Measurements from ENCODE around the gene PTH2R.

DNA sequence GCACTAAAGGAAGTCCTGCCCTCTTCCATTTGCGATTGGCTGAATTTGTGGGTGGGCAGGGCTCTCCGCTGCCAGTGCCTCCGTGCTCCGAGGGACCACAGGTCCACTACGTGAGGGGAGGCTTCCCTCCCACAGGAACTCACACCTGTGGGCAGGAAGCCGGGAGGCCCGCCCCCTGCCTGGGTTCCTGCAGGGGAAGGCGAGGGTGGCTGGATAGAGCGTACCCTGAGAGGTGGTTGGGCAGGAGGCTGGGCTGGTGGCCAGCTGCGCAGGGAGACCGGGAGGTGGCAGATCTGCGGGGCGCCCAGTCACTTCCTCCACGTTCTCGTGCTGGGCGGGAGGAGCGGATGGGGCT lies 47.0 kb upstream of the PTH2R start:
- TF ChIP-seq CSDC2 (CRISPR knock-in tag; IDR thresholded peaks at IDR 0.05) (no peak), RARB (CRISPR knock-in tag; IDR thresholded peaks at IDR 0.05) (no peak), ESRRG (CRISPR knock-in tag; IDR thresholded peaks at IDR 0.05) (no peak), ZFP3 (CRISPR knock-in tag; IDR thresholded peaks at IDR 0.05) (no peak), SNAI2 (CRISPR knock-in tag; IDR thresholded peaks at IDR 0.05) (no peak), PPARA (CRISPR knock-in tag; IDR thresholded peaks at IDR 0.05; ENCODE audit: borderline replicate concordance) (no peak), TCF4 (CRISPR knock-in tag; IDR thresholded peaks at IDR 0.05; ENCODE audit: borderline replicate concordance) (no peak)
- TF ChIP-seq, protein P1, sequence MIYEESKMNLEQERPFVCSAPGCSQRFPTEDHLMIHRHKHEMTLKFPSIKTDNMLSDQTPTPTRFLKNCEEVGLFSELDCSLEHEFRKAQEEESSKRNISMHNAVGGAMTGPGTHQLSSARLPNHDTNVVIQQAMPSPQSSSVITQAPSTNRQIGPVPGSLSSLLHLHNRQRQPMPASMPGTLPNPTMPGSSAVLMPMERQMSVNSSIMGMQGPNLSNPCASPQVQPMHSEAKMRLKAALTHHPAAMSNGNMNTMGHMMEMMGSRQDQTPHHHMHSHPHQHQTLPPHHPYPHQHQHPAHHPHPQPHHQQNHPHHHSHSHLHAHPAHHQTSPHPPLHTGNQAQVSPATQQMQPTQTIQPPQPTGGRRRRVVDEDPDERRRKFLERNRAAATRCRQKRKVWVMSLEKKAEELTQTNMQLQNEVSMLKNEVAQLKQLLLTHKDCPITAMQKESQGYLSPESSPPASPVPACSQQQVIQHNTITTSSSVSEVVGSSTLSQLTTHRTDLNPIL (CRISPR knock-in tag; IDR thresholded peaks at IDR 0.05; ENCODE audit: low read depth): no peak
- TF ChIP-seq, protein P2, sequence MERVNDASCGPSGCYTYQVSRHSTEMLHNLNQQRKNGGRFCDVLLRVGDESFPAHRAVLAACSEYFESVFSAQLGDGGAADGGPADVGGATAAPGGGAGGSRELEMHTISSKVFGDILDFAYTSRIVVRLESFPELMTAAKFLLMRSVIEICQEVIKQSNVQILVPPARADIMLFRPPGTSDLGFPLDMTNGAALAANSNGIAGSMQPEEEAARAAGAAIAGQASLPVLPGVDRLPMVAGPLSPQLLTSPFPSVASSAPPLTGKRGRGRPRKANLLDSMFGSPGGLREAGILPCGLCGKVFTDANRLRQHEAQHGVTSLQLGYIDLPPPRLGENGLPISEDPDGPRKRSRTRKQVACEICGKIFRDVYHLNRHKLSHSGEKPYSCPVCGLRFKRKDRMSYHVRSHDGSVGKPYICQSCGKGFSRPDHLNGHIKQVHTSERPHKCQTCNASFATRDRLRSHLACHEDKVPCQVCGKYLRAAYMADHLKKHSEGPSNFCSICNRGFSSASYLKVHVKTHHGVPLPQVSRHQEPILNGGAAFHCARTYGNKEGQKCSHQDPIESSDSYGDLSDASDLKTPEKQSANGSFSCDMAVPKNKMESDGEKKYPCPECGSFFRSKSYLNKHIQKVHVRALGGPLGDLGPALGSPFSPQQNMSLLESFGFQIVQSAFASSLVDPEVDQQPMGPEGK (CRISPR knock-in tag; IDR thresholded peaks at IDR 0.05; ENCODE audit: borderline replicate concordance): no peak
